ENCODE results near the gene ATG7. TPM values are rescaled to one million over a fixed set of nuclear protein-coding genes. Genes with fewer than 3 reads are reported as not detected.

Gene ATG7
- total RNA-seq, 1 experiment from 2014 or later, result 29.3 TPM

DNA sequence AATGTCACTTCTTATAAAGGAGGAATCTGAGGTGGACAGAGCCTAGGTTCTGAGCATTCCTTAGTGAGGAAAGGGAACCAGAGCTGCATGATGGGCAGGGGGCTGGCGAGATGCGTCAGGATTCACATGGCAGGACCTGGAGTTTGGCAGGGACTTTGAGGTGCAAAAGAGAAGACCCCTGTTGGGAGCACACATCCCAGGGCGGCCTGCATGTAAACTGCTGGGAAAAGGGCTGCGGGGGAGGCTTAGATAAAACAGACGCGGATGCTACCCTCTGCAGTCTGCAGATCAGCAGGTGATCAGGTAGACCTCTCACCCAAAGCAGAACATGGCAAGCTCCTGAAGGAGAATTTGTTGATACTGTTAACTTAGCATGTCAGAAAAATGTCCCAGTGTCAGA is 203.1 kb downstream of the ATG7 start:
- ChIA-PET POLR2A (no interaction called here), CTCF (no interaction called here), RAD21 (ENCODE audit: low non-redundant PET in 1 of 2, low total read pairs in 2 of 2, uncharacterized antibody in 2 of 2, unreplicated experiment in 2 of 2) (no interaction called here)
- peaks cover 5 to 6% of the 10 kb centered on the region in 2 experiments for H3K4me1 ChIP-seq (ENCODE audit: control insufficient read depth in 1 of 2, insufficient read depth in 2 of 2, low read length in 2 of 2)
- H3K9me2 ChIP-seq (ENCODE audit: insufficient read depth), result no peaks in the 10 kb centered on the region
- H3K9me3 ChIP-seq (ENCODE audit: control insufficient read depth in 1 of 2, insufficient read depth in 1 of 2, low read depth in 1 of 2, low read length in 2 of 2), result no peaks in the 10 kb centered on the region
- H3K79me2 ChIP-seq (ENCODE audit: insufficient read depth, low read length), result no peaks in the 10 kb centered on the region
- H3K4me2 ChIP-seq (ENCODE audit: low read length), result no peak overlapping the region
- DNase-seq (ENCODE audit: low read depth, low spot score) (no peak), ATAC-seq (no peak)
- no peak overlapping the region for H3K4me3 ChIP-seq (replicated peaks in 1 of 2; ENCODE audit: low read depth in 1 of 2, low read length in 2 of 2)
- H3K27me3 ChIP-seq (ENCODE audit: insufficient read depth, low read length), result no peaks in the 10 kb centered on the region
- H2AFZ ChIP-seq (ENCODE audit: low read depth, low read length, poor library complexity, severe bottlenecking), result no peak overlapping the region
- no peak overlapping the region for H3K9ac ChIP-seq (ENCODE audit: low read length)
- H3K27ac ChIP-seq (ENCODE audit: low read depth, low read length), result no peak overlapping the region
- H3K36me3 ChIP-seq (ENCODE audit: control insufficient read depth in 1 of 2, insufficient read depth in 2 of 2, low read length in 2 of 2), result no peaks in the 10 kb centered on the region
- TF ChIP-seq ZNF274 (IDR thresholded peaks at IDR 0.05; ENCODE audit: low read depth, low read length), result no peak
- TF ChIP-seq RAD21 (IDR thresholded peaks at IDR 0.05; ENCODE audit: low read depth), result no peak
- no peak for TF ChIP-seq JUND (IDR thresholded peaks at IDR 0.05)
- TF ChIP-seq FOSL1 (IDR thresholded peaks at IDR 0.05; ENCODE audit: low read depth), result no peak
- H4K20me1 ChIP-seq (ENCODE audit: insufficient read depth), result no peaks in the 10 kb centered on the region
- no TSS peak for BruUV-seq (replicated peaks)
- intact Hi-C loops (cut with micrococcal nuclease), result no loop called here

- no peak overlapping the region for H2AFZ ChIP-seq (ENCODE audit: low read depth, low read length, poor library complexity, severe bottlenecking)
- H3K9ac ChIP-seq (ENCODE audit: low read length), result no peak overlapping the region
- intact Hi-C loops (cut with micrococcal nuclease), result no loop called here
- H4K20me1 ChIP-seq (ENCODE audit: insufficient read depth), result no peaks in the 10 kb centered on the region
- no peak overlapping the region for H3K27ac ChIP-seq (ENCODE audit: low read depth, low read length)
- no peak overlapping the region for H3K4me2 ChIP-seq (ENCODE audit: low read length)
- ChIA-PET POLR2A (no interaction called here), CTCF (no interaction called here), RAD21 (ENCODE audit: low non-redundant PET in 1 of 2, low total read pairs in 2 of 2, uncharacterized antibody in 2 of 2, unreplicated experiment in 2 of 2) (no interaction called here)
- DNase-seq (ENCODE audit: low read depth, low spot score), result no peak
- H3K27me3 ChIP-seq (ENCODE audit: insufficient read depth, low read length), result no peaks in the 10 kb centered on the region
- H3K79me2 ChIP-seq (ENCODE audit: insufficient read depth, low read length), result no peaks in the 10 kb centered on the region
- ATAC-seq, result no peak
- H3K9me2 ChIP-seq (ENCODE audit: insufficient read depth), result no peaks in the 10 kb centered on the region
- H3K4me3 ChIP-seq (replicated peaks in 1 of 2; ENCODE audit: low read depth in 1 of 2, low read length in 2 of 2), result no peak overlapping the region
- TF ChIP-seq, protein P1, sequence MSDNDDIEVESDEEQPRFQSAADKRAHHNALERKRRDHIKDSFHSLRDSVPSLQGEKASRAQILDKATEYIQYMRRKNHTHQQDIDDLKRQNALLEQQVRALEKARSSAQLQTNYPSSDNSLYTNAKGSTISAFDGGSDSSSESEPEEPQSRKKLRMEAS (IDR thresholded peaks at IDR 0.05), result no peak
- TF ChIP-seq FOSL1 (IDR thresholded peaks at IDR 0.05; ENCODE audit: low read depth) (no peak), SIN3A (IDR thresholded peaks at IDR 0.05; ENCODE audit: low read depth) (no peak), TCF7L2 (IDR thresholded peaks at IDR 0.05; ENCODE audit: borderline replicate concordance, extremely low read depth, insufficient read depth, insufficient read length) (no peak), SP1 (IDR thresholded peaks at IDR 0.05; ENCODE audit: low read depth) (no peak), JUND (IDR thresholded peaks at IDR 0.05) (no peak), YY1 (IDR thresholded peaks at IDR 0.05; ENCODE audit: extremely low read depth, insufficient replicate concordance, low read depth, low read length) (no peak), ATF3 (IDR thresholded peaks at IDR 0.05) (no peak)
- H3K36me3 ChIP-seq (ENCODE audit: control insufficient read depth in 1 of 2, insufficient read depth in 2 of 2, low read length in 2 of 2), result no peaks in the 10 kb centered on the region
- H3K9me3 ChIP-seq (ENCODE audit: control insufficient read depth in 1 of 2, insufficient read depth in 1 of 2, low read depth in 1 of 2, low read length in 2 of 2), result no peaks in the 10 kb centered on the region
- no TSS peak for BruUV-seq (replicated peaks)
- peaks cover 5 to 6% of the 10 kb centered on the region in 2 experiments for H3K4me1 ChIP-seq (ENCODE audit: control insufficient read depth in 1 of 2, insufficient read depth in 2 of 2, low read length in 2 of 2)
These were observed 204.5 kb downstream of the ATG7 start for GRCh38 chr3:11476735-11477144.

Data from HCT116 (cell line).